Measurements from ENCODE around the gene COMT.

Gene COMT

GRCh38 chr22:19973551-19974267 lies 32.1 kb downstream of the COMT start:
- Mint-ChIP-seq H3K9me3 (no peaks in the 10 kb centered on the region), H3K4me3 (no peak overlapping the region), H3K4me1 (ENCODE audit: low read depth) (peaks cover 14% of the 10 kb centered on the region), H3K27ac (no peak overlapping the region), H3K27me3 (no peaks in the 10 kb centered on the region), H3K36me3 (ENCODE audit: low read depth) (no peaks in the 10 kb centered on the region)

DNA sequence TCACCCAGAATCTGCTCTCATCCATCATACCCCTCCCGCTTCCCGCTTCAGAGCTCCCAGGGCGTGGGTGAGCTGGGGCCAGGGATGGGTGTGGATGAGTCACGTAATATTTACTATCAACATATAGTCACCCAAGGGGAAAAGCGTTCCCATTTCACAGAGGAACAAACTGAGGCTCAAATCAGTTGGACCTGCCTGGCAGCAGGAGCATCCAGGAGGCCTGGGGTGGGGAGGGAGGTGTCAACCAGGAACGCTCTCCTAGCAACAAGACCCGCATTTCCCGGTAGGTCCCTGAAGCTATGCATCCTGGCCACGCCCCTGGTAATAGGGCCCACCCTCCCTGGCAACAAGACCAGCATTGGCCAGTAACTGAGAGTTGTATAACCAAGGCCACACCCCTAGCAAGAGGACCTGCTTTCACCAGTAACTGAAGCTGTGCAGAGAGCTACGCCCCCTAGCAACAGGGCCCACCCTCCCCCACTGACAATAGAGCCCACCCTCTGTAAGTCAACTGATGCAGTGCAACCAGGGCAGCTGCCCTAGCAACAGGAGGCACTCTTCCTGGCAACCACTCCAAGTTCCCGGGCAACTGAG lies 32.8 kb downstream of the COMT start:
- no peaks in the 10 kb centered on the region for H3K36me3 Mint-ChIP-seq (ENCODE audit: low read depth)
- no peak overlapping the region for H3K27ac Mint-ChIP-seq
- H3K27me3 Mint-ChIP-seq = no peaks in the 10 kb centered on the region
- H3K9me3 Mint-ChIP-seq = no peaks in the 10 kb centered on the region
- peaks cover 14% of the 10 kb centered on the region for H3K4me1 Mint-ChIP-seq (ENCODE audit: low read depth)
- H3K4me3 Mint-ChIP-seq = no peak overlapping the region

DNA sequence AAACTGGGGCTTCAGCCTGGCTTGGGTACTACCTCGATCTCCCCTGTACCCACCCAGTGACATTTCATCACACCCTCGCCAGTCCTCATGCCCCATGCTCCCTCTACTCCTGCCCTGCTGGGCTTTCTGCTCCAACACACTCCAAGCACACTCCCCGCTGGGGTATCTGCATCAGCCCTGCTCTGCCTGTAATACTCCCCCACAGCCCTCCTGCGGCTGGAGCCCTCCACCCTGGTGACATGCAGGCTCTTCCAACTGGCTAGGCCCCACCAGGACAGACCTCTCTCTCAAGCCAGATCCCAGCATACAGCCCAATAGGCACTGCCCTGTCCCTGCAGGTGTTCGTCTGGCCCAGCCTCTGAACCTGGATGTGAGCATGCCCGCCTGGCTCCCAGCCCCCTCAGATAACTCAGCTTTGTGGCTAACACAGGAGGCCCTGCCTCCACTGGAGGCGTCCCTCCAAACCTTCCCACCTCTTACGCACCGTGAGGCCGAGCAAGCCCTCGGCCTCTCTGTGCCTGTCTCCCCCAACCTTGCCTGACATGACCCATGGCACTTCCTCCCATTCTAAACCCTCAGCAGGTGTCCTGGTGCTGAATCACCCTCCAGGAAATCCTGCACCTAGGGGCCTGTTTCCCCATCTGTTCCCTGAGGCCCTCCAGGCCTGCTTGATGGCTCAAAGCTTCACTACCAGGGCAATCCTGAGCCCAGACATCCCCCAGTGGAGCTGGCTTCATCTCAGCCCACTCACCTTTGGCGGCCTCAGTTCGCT lies 33.5 kb downstream of the COMT start:
- Mint-ChIP-seq H3K36me3 (ENCODE audit: low read depth) (no peaks in the 10 kb centered on the region), H3K9me3 (no peaks in the 10 kb centered on the region), H3K27ac (peak overlapping the region; percentile 36), H3K4me3 (no peak overlapping the region), H3K4me1 (ENCODE audit: low read depth) (peaks cover 14% of the 10 kb centered on the region), H3K27me3 (no peaks in the 10 kb centered on the region)

GRCh38 chr22:19975707-19976035 lies 34.1 kb downstream of the COMT start:
- peak overlapping the region; percentile 36 for H3K27ac Mint-ChIP-seq
- H3K27me3 Mint-ChIP-seq = no peaks in the 10 kb centered on the region
- peaks cover 12% of the 10 kb centered on the region for H3K4me1 Mint-ChIP-seq (ENCODE audit: low read depth)
- no peaks in the 10 kb centered on the region for H3K9me3 Mint-ChIP-seq
- H3K4me3 Mint-ChIP-seq = no peak overlapping the region
- no peaks in the 10 kb centered on the region for H3K36me3 Mint-ChIP-seq (ENCODE audit: low read depth)

- Mint-ChIP-seq H3K9me3 (no peaks in the 10 kb centered on the region), H3K4me1 (ENCODE audit: low read depth) (peaks cover 8% of the 10 kb centered on the region), H3K27me3 (no peaks in the 10 kb centered on the region), H3K27ac (no peak overlapping the region), H3K4me3 (no peak overlapping the region), H3K36me3 (ENCODE audit: low read depth) (no peaks in the 10 kb centered on the region)
These were observed 35.1 kb downstream of the COMT start for GRCh38 chr22:19976671-19977070.

DNA sequence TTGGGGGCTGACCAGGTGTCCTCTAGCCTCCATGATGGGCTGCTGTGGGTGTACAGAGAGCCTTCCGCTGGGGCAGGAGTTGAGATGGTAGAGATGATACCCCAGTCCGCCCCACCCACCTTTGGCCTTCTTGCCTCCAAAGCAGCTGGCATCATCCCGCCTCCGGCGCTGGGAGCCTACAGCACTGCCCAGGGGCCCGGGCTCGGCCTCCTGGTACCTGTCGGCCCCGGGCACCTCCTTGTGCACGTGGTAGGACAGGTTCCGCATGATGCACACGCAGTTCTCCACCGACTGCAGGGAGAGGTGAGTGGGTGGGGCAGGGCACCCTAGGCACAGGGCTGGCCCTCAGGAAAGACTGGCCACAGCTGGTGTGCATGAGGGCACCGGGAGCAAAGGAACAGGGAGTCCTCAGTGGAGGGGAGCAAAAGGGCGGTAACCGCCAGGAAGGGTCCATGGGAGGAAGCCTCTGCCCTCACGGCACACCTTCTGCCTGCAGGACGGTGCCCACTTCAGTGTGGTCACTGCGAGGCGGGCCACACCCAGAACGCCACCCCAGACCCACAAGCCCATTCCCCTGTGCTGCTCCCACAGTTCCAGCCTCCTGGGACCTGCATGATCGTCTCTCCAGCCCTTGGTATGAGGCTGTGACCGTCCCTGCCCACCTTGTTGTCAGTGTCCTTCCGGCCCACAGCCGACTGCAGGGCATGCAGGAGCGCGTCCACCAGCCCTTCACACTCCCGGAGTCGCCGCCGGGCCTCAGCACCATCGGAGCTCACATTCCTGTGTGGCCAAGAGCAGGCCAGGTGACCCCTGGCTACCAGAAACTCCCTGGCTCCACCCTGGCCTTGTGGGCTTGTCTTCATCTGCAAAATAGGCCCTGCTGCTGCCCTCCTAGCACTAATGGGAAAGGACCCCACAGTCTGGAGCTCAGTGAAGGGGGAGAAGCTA lies 36.0 kb downstream of the COMT start:
- H3K4me3 Mint-ChIP-seq = no peak overlapping the region
- H3K27ac Mint-ChIP-seq = no peak overlapping the region
- H3K4me1 Mint-ChIP-seq (ENCODE audit: low read depth) = peaks cover 8% of the 10 kb centered on the region
- H3K27me3 Mint-ChIP-seq = no peaks in the 10 kb centered on the region
- no peaks in the 10 kb centered on the region for H3K9me3 Mint-ChIP-seq
- no peaks in the 10 kb centered on the region for H3K36me3 Mint-ChIP-seq (ENCODE audit: low read depth)

- Mint-ChIP-seq H3K4me3 (no peak overlapping the region), H3K4me1 (ENCODE audit: low read depth) (peaks cover 8% of the 10 kb centered on the region), H3K36me3 (ENCODE audit: low read depth) (no peaks in the 10 kb centered on the region), H3K9me3 (no peaks in the 10 kb centered on the region), H3K27me3 (no peaks in the 10 kb centered on the region), H3K27ac (no peak overlapping the region)
These were observed 37.2 kb downstream of the COMT start for GRCh38 chr22:19978748-19979147.

- Mint-ChIP-seq H3K36me3 (ENCODE audit: low read depth) (no peaks in the 10 kb centered on the region), H3K4me1 (ENCODE audit: low read depth) (peaks cover 6% of the 10 kb centered on the region), H3K9me3 (no peaks in the 10 kb centered on the region), H3K27me3 (no peaks in the 10 kb centered on the region), H3K4me3 (no peak overlapping the region), H3K27ac (no peak overlapping the region)
These were observed 38.3 kb downstream of the COMT start for GRCh38 chr22:19979712-19980493.

DNA sequence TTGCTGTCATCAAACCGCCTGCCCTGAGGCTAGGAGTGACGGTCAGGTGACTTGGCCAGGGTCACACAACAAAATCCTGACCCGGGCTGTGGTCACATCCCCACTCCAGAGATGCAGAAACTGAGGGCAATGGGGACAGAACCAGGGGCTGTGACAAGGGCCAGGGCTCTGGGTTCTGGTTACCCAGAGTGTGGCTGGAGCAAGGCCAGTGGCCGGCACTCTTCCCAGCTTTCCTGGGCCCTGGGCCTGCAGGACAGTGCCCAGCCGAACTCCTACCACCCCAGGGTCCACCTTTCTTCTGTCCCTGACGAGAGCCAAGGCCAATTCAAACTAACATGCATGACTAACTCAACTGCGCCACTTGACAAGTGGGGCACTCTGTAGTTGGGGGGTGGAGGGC lies 39.2 kb downstream of the COMT start:
- Mint-ChIP-seq H3K9me3 (no peaks in the 10 kb centered on the region), H3K27me3 (no peaks in the 10 kb centered on the region), H3K4me1 (ENCODE audit: low read depth) (no peaks in the 10 kb centered on the region), H3K4me3 (no peak overlapping the region), H3K27ac (no peak overlapping the region), H3K36me3 (ENCODE audit: low read depth) (no peaks in the 10 kb centered on the region)

GRCh38 chr22:19981171-19981960 lies 39.8 kb downstream of the COMT start:
- H3K27ac Mint-ChIP-seq = no peak overlapping the region
- no peaks in the 10 kb centered on the region for H3K36me3 Mint-ChIP-seq (ENCODE audit: low read depth)
- H3K4me1 Mint-ChIP-seq (ENCODE audit: low read depth) = no peaks in the 10 kb centered on the region

DNA sequence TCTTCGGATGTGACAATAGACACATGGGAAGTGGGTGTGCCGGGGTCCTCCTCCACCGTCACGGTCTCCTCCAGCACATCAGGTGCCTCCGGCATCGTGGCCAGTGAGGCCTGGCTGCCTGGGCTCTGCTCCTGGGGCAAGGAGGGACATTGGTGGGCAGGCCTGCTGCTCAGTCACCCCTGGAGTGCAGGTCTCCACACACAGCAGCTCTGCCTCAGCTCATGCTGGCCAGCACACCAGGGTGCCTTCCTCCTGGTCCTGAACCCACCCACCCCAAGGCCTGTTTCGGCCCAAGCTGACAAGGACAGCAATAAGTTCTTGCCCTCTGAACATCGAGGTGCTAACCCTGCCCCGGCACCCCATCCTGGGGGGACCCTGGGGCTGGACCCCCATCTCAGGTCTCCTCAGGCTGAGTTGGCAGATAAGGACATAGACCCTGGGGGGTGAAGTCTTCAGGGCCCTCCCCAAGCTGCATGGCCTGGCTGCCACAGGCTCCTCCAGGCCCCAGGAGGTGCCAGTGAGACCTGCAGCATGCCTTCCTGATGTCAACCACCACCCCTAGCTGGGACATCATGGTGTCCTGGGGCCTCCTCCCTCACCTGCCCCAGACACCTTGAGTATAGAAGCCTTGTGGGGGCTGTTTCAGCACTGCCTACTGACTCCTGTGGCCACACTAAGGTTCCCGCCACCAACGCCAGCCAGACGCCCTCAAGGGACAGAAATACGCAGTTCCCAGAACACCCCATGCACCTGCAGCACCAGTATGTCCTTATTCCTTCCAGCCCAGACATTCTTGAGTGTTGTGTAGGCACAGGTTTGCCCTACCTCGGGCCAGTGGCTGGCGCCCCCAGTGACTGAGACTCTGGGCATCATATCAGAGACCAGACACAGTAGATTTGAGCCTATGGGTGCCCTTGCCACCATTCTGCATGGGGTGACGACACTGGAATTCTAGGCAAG lies 40.7 kb downstream of the COMT start:
- H3K27me3 Mint-ChIP-seq = no peaks in the 10 kb centered on the region
- H3K36me3 Mint-ChIP-seq (ENCODE audit: low read depth) = no peaks in the 10 kb centered on the region
- no peaks in the 10 kb centered on the region for H3K4me1 Mint-ChIP-seq (ENCODE audit: low read depth)
- H3K27ac Mint-ChIP-seq = no peak overlapping the region
- no peak overlapping the region for H3K4me3 Mint-ChIP-seq
- H3K9me3 Mint-ChIP-seq = no peaks in the 10 kb centered on the region

More at GRCh38 chr22:19981171-19981960, 39.8 kb downstream of the COMT start:
- Mint-ChIP-seq H3K9me3 (no peaks in the 10 kb centered on the region), H3K27me3 (no peaks in the 10 kb centered on the region), H3K4me3 (no peak overlapping the region)

GRCh38 chr22:19982991-19983578 lies 41.5 kb downstream of the COMT start:
- Mint-ChIP-seq H3K4me3 (no peak overlapping the region), H3K27me3 (no peaks in the 10 kb centered on the region), H3K4me1 (ENCODE audit: low read depth) (no peaks in the 10 kb centered on the region), H3K36me3 (ENCODE audit: low read depth) (no peaks in the 10 kb centered on the region), H3K9me3 (no peaks in the 10 kb centered on the region), H3K27ac (no peak overlapping the region)

Data from stimulated activated naive CD8-positive, alpha-beta T cell treated with anti-CD3 and anti-CD28 coated beads, Interleukin-15, Interleukin-2, amounts not matched to agents 100 ng/mL and 50 ng/mL, for 24 hours (primary cell).